Measurements from ENCODE around the gene CSNK1G1.
A peak's percentile ranks its signal among the peaks of the same experiment; 100 is the strongest.
"Not testable (repeated sequence)": the region's sequence is repeated elsewhere in the genome, so short reads cannot be mapped to it uniquely, and the experiment has no call there.

Gene CSNK1G1

GRCh38 chr15:64355944-64356709 lies at the start of gene CSNK1G1:
Gene CSNK1G1 (minus strand): TSS chr15:64356173. CDS start chr15:64300499, 55,674 bp downstream.
- Histone ChIP-seq H3K27me3 (replicated peaks; ENCODE audit: control insufficient read depth, insufficient read depth, low read length) (no peaks in the 10 kb centered on the region), H3K36me3 (ENCODE audit: control insufficient read depth, insufficient read depth, low read length) (no peaks in the 10 kb centered on the region), H3K4me3 (replicated peaks; ENCODE audit: low read depth, low read length) (peak within 1 kb of the TSS; percentile 93)
- TF ChIP-seq, protein P1, sequence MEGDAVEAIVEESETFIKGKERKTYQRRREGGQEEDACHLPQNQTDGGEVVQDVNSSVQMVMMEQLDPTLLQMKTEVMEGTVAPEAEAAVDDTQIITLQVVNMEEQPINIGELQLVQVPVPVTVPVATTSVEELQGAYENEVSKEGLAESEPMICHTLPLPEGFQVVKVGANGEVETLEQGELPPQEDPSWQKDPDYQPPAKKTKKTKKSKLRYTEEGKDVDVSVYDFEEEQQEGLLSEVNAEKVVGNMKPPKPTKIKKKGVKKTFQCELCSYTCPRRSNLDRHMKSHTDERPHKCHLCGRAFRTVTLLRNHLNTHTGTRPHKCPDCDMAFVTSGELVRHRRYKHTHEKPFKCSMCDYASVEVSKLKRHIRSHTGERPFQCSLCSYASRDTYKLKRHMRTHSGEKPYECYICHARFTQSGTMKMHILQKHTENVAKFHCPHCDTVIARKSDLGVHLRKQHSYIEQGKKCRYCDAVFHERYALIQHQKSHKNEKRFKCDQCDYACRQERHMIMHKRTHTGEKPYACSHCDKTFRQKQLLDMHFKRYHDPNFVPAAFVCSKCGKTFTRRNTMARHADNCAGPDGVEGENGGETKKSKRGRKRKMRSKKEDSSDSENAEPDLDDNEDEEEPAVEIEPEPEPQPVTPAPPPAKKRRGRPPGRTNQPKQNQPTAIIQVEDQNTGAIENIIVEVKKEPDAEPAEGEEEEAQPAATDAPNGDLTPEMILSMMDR (IDR thresholded peaks at IDR 0.05; ENCODE audit: insufficient read depth, low read length, poor library complexity, severe bottlenecking), result peak; percentile 9
- DNase-seq (ENCODE audit: extremely low read depth, insufficient read length), result peak; percentile 90

DNA sequence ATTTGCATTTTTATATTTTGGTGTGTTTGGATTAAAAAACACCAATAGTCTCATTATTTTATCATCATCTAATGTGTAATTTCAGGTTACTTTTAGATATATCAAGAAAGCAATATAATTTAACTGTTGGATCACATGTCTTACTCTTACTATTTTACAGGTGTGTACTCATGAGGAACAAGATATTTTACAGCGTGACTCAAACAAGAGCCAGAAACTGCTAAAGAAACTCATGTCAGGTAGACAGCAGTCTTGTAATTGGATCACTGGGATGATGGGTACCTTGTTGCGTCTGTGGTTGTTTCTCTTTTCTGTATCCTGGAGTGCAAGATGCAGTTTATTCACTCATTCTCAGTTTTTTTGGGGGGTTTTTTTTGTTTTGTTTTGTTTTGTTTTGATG lies 44.6 kb upstream of the CSNK1G1 start:
- no peak overlapping the region for H3K4me3 ChIP-seq (replicated peaks; ENCODE audit: low read depth, low read length)
- DNase-seq (ENCODE audit: extremely low read depth, insufficient read length), result no peak
- no peaks in the 10 kb centered on the region for H3K27me3 ChIP-seq (replicated peaks; ENCODE audit: control insufficient read depth, insufficient read depth, low read length)
- TF ChIP-seq, protein P1 (IDR thresholded peaks at IDR 0.05; ENCODE audit: insufficient read depth, low read length, poor library complexity, severe bottlenecking), result no peak
- H3K36me3 ChIP-seq (ENCODE audit: control insufficient read depth, insufficient read depth, low read length), result peaks cover 6% of the 10 kb centered on the region

DNA sequence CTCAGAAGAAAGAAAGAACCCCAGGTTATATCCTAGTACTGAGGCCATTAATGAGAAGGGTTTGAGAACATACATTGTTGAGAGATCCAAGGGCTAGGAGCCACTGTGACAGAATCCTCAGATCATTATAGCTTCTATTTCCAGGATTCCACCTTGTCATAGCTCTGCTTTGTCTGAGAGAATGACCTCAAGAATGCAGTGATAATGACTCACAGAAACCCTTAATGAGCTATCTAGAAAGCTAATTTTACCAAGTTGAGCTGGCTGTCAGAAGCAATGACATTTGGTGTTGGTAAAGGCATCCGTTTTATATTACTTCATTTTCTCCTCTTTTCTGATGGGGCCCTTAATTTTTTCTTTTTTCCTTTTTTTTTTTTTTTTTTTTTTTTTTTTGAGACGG lies 42.6 kb upstream of the CSNK1G1 start:
- Histone ChIP-seq H3K4me3 (replicated peaks; ENCODE audit: low read depth, low read length) (no peak overlapping the region), H3K36me3 (ENCODE audit: control insufficient read depth, insufficient read depth, low read length) (peaks cover 9% of the 10 kb centered on the region)
- TF ChIP-seq, protein P1 (IDR thresholded peaks at IDR 0.05; ENCODE audit: insufficient read depth, low read length, poor library complexity, severe bottlenecking), result no peak

DNA sequence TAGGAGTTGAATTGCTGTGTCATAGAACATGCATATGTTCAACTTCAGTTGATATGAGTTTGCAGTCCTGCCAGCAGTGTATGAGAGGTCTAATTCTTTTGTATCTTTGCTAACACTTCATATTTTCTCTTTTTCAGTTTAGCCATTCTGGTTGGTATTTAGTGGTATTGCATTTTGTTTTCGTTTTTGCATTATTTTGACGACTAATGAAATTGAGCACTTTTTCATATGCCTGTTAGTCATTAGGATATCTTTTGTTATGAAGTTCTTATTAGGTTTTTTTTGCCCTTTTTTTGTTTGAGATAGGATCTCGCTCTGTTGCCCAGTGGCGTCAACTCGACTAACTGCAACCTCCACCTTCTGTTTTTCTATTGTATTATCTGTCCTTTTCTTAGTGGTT lies 40.8 kb upstream of the CSNK1G1 start:
- no peaks in the 10 kb centered on the region for H3K27me3 ChIP-seq (replicated peaks; ENCODE audit: control insufficient read depth, insufficient read depth, low read length)
- DNase-seq (ENCODE audit: extremely low read depth, insufficient read length), result no peak
- H3K36me3 ChIP-seq (ENCODE audit: control insufficient read depth, insufficient read depth, low read length), result peaks cover 9% of the 10 kb centered on the region
- TF ChIP-seq, protein P1 (IDR thresholded peaks at IDR 0.05; ENCODE audit: insufficient read depth, low read length, poor library complexity, severe bottlenecking), result no peak
- H3K4me3 ChIP-seq (replicated peaks; ENCODE audit: low read depth, low read length), result no peak overlapping the region

More for the DNA sequence above, 42.6 kb upstream of the CSNK1G1 start:
- H3K27me3 ChIP-seq (replicated peaks; ENCODE audit: control insufficient read depth, insufficient read depth, low read length), result no peaks in the 10 kb centered on the region
- DNase-seq (ENCODE audit: extremely low read depth, insufficient read length), result no peak

DNA sequence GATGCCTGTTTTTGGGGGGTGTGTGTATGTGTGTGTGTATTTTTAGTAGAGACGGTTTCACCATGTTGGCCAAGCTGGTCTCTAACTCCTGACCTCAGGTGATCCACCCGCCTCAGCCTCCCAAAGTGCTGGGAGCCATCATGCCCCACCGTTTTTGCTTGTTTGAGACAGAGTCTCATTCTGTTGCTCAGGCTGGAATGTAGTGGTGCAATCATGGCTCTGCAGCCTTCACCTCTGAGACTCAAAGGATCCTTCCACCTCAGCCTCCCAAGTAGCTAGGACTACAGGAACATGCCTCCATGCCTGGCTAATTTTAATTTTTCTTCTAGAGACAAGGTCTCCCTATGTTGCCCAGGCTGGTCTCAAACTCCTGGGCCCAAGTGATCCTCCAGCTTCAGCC lies 36.5 kb upstream of the CSNK1G1 start:
- not testable (repeated sequence) for H3K27me3 ChIP-seq (replicated peaks; ENCODE audit: control insufficient read depth, insufficient read depth, low read length); H3K36me3 ChIP-seq (ENCODE audit: control insufficient read depth, insufficient read depth, low read length); DNase-seq (ENCODE audit: extremely low read depth, insufficient read length); H3K4me3 ChIP-seq (replicated peaks; ENCODE audit: low read depth, low read length)

DNA sequence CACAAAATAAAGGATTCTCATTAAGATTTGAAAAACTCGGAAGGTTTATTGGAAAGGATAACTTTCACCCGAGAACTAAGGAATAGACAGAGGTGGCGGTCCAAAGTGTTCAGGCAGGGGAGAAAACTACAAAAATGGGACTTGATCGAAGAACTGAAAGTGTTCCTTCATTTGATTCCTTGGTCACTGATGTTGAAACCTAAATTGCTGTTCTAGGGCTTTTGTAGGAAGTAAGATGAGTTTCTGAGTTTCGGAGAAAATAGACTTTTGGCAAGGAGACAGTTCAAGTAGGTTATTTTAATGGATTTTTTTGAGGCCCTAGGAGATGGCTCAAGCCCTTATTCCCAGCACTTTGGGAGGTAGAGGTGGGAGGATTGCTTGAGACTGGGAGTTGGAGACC lies 33.1 kb upstream of the CSNK1G1 start:
- no peaks in the 10 kb centered on the region for H3K27me3 ChIP-seq (replicated peaks; ENCODE audit: control insufficient read depth, insufficient read depth, low read length)
- no peak for DNase-seq (ENCODE audit: extremely low read depth, insufficient read length)
- no peaks in the 10 kb centered on the region for H3K36me3 ChIP-seq (ENCODE audit: control insufficient read depth, insufficient read depth, low read length)
- no peak overlapping the region; the same call in 1 of the 2 replicates for H3K4me3 ChIP-seq (replicated peaks; ENCODE audit: low read depth, low read length)
- TF ChIP-seq, protein P1 (IDR thresholded peaks at IDR 0.05; ENCODE audit: insufficient read depth, low read length, poor library complexity, severe bottlenecking), result no peak

Measured in GM06990 (cell line).